ENCODE measurements around the gene IPO11. TPM values are rescaled to one million over a fixed set of nuclear protein-coding genes. Genes with fewer than 3 reads are reported as not detected.

The IPO11 gene
- 36.5 and 38.9 TPM in 2 replicates for total RNA-seq (2014; rRNA removed; shearing (Covaris generic))

- peak; percentile 99 for DNase-seq (ENCODE audit: low spot score)
These were observed at the start of gene IPO11 for GRCh38 chr5:62412549-62413329. TSS of gene IPO11 (plus strand) at chr5:62412763. CDS start at chr5:62437280, 24,517 bp downstream.

- DNase-seq (ENCODE audit: low spot score) = no peak
These were observed 43.5 kb upstream of the IPO11 start for GRCh38 chr5:62369039-62369438.

DNA sequence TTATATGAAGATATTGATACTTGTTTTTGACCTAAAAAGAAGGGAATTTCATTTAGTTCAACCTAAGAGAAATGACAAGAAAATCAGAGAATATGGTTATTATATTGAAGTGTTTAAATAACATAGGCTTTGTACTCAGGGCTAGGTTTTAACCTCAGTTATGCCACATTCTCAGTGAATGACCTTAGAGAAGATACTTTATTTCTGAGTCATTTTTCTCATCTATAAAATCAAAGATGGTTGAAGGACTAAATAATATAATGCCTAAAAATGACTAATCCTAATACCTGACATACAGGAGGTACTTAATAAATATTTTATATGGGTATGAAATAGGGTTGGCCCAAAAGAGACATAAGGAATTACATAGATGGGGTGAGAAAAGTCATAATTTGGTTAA, 41.2 kb upstream of the IPO11 start:
- no peak for DNase-seq (ENCODE audit: low spot score)

DNA sequence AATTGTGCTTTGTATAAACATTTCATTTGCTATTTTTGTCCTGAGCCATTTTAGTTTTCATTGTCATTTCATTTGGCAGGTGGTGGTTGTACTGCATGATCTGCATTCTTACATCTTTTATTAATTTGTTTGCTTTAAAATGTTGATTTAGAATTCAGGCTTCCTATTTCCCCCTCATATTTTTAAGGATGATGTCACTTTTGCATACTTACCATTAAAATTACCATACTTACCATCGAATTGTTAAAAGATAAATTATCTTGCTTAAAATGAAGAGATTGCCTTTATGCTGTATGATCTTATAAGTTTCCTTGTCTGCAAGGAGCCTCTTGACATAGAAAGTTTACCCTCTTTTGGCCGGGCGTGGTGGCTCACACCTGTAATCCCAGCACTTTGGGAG, 40.0 kb upstream of the IPO11 start:
- DNase-seq (ENCODE audit: low spot score) = no peak

DNA sequence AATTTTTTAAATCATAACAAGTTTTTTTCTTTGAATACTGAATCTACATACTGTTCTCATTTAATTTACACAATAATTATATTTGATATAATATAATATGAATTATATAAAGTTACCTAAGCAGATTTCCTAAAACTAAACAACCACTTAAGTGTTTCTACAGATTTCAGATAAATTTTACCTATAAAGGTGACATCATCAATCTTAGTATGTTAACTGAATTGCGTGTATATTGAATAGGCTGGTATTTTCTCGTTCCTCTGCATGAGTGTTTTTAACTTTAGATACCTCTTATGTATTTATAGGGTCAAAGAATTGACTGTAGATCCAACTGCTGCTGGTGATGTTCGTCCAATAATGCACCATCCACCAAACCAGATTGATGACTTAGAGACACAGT, 39.2 kb upstream of the IPO11 start:
- DNase-seq (ENCODE audit: low spot score) = no peak

DNA sequence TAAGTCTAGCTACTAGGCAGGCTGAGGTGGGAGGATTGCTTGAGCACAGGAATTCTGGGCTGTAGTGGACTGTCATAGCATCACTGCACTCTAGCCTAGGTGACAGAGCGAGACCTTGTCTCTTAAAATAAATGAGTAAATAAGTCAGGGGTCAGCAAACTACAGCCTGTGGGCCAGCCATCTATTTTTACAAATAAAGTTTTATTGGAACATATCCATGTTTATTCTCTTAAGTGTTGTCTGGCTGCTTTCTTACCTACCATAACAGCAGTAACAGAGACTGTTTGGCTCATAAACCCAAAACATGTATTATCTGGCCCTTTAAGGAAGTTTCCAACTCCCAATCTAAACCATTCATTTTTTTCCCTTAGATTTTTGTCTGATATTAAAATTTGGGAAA, 38.5 kb upstream of the IPO11 start:
- DNase-seq (ENCODE audit: low spot score) = no peak

- no peak for DNase-seq (ENCODE audit: low spot score)
These were observed 36.9 kb upstream of the IPO11 start for GRCh38 chr5:62375627-62376026.

DNA sequence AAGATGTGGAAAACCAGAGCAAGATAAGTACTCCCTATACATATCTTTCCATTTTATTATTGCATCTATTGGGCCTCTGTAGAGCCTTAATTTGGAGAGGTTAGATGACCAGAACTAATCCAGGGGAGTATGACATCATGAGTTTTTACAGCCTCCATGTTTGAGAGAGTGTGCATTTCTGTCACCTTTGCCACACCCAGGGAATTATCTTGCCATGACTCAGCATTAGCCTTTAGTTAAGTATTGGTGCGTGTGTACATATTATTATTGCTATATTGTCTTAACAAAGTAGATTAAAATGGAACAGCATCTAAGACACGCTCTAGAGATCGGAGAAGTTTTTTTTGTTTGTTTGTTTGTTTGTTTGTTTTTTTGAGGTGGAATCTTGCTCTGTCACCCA, 36.5 kb upstream of the IPO11 start:
- peak; percentile 64 for DNase-seq (ENCODE audit: low spot score)

DNA sequence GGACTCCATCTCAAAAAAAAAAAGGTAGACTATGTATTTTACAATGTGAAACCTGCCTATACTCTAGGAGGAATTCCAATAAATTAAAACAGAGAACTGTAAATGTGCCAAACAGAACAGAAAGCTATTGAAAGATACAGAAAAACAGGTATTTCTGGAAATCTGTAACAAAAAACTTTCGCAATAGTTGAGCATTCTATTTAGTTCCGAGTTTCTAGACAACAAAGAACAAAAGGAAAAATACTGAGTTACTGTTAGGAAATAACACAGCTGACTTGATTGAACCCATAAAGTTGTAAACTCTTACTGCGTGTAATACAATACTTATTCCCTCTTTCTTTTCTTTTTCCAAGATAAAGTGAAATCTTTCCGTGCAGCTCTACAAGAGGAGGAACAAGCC, 27.4 kb upstream of the IPO11 start:
- DNase-seq (ENCODE audit: low spot score) = no peak

GRCh38 chr5:62385816-62386400, 26.7 kb upstream of the IPO11 start:
- DNase-seq (ENCODE audit: low spot score) = no peak

DNA sequence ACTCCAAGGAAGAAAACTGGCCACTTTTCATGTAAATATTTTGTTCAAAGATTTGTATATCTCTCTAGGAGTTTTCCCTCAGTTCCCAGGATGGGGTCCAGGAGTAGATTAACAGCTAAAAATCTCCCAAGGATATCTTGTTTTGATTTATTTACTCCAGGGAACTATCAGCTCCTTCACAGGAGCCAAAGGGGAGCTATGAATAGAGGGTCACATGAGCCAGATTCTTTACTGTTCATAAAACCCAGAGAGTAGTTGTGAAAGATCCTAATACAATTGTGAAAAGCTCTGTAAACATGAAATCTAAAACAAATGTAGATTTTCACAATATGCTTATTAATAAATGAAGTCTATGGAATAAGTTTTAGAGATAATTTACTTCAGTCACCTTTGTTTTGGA, 25.7 kb upstream of the IPO11 start:
- no peak for DNase-seq (ENCODE audit: low spot score)

GRCh38 chr5:62395210-62395950, 17.2 kb upstream of the IPO11 start:
- peak; percentile 29 for DNase-seq (ENCODE audit: low spot score)

DNA sequence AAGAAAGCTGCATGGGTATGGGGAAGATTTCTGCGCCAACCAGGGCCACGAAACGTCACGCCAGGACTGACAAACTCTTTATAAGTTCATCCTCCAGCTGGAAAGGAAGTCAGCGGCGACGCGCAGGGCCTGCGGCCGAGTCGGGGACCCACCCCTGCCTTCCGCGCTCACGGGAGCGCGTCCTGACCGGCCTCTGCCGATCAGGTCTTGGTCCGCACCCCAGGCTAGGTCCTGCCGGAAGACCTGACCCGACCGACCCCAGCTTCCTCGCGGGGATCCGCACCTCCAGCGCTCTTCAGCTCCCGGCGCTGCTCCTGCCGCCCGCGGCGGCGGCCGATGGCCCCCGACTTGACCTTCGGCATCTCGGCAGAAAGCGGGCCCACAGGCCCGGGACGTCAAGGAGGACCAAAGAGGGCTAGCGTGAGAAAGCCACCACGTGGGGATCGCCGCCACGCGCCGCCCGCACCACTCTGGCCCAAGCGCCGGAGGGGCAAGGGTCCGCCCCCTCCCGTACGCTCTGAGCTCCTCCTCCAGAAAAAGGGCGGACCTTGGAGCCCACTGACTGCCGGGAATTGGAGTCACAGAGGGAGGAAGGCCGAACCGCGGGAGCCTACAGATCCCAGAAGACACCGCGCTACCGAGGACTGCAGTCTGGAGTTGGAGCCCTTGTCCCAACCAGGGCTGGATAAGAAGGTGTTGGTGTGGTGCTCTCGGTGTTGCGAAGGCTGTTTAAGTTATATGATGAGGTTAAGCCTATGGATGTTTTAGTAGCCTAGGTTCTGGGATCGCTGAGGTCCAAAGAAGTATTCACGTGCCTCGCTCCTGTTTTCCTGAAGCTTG, 8.9 kb upstream of the IPO11 start, which contains the start of gene DIMT1:
DIMT1 (minus strand) TSS at position 495 of the 840 bp plus-strand sequence; CDS start at position 362, 133 bp downstream.
- DNase-seq (ENCODE audit: low spot score) = peak; percentile 95

DNA sequence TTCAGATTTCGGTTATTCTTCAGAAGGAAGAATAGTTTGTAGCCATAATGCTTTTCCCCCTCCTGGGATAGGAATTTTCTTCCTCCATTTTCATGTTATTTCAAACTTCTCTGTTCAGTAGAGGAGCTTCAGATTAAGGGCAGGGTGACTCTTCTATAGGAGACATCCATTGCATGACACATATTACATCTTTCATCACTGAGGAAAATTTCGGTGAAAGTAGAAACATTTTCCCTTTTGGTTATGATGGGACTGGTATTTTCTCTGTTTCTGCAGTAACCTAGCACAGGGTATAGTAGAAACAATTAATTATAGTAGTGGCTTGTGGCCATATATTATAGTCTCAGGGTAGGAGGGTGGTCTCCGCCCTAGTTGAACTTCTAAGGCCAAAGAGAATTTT, 1.1 kb downstream of the IPO11 start:
- no peak for DNase-seq (ENCODE audit: low spot score)

DNA sequence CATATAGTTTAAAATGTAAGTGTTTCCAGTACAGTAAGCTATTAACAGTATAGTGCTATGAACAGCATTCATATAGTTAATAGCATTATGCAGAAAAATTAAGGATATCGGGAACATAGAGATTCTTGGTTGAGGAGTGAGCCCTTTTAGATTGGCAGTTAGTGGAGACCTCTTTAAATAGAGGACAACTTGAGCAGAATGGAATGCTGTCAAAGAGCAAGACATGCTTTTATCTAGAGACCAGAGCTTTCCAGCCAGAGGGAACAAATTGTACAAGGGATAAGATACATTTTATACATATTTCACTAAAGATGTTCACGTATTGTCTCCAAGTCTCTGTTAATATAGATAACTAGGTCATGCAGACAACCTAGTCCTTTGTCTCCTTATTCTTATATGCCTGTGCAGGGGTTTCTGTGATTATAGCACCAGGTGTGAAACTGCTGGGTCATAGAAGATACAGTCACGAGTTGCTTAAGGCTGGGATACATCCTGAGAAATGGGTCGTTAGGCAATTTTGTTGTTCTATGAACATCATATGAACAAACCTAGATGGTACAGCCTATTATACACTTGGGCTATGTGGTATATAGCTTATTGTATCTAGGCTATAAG, 6.0 kb downstream of the IPO11 start:
- no peak for DNase-seq (ENCODE audit: low spot score)

DNA sequence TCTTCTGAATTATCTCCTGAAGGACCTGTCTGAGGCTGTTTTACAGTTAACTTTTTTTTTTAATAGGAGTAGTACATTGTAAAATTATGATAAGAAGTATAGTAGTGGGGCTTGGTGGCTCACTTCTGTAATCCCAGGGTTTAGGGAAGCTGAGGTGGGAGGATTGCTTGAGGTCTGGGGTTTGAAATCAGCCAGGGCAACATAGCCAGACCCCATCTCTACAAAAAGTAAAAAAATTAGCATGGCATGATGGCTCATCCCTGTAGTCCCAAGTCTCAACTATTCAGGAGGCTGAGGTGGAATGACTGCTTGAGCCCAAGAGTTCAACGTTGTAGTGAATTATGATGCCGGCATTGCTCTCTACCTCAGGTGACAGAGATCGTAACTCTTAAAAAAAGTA, 7.0 kb downstream of the IPO11 start:
- no peak for DNase-seq (ENCODE audit: low spot score)

DNA sequence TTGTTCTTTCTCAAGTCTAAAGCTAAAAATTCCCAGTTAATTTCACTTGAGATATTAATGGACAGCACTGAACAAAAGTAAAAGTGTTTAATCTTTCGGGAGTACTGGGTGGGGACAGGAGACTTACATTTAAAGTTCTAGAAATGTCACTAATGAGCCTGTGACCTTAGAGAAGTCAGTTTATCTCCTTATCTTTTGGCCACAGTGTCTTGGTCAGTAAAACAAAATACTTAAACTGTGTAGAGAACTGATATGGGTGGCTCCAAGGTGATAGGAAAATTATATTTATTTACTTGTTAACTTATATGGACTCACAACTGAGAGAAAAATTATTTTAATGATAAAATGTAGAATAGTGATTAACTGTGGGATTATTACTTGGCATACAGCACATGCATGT, 8.9 kb downstream of the IPO11 start:
- no peak for DNase-seq (ENCODE audit: low spot score)

- DNase-seq (ENCODE audit: low spot score) = no peak
These were observed 12.2 kb downstream of the IPO11 start for GRCh38 chr5:62424763-62425162.

DNA sequence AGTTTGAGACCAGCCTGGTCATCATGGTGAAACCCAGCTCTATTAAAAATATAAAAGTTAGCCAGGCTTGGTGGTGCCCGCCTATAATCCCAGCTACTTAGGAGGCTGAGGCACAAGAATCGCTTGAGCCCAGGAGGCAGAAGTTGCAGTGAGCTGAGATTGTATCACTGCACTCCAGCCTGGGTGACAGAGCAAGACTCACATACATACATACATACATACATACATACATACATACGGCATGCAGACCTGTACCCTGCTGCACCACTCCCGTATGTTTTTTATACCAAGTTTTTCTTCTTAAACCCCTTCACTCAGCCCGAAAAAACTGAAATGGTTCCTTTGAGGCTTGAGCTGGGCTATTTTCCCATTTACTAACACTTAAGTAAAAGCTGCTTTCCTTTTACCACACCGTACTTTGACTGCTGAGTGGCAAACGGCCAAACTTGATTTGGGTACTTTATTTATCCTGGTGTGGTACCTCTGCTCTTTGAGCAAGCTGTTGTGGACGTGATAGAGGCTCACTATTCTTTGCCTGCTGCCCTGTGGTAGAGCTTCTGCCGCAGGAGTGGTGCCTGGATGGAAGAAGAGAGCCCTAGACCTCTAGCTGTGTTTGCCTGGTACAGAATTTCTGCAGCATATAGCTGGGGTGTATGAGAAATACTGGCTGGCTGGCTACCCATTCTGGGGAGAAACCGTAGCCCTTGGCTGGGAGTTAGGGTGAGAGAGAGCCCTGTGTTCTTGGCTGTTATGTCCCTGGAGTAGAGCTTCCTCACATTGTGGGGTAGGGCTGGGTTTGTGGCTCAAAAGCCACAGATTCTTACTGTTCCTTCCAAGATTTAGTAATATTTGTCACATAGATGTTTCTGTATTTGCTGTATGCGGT, 19.4 kb downstream of the IPO11 start:
- no peak for DNase-seq (ENCODE audit: low spot score)

DNA sequence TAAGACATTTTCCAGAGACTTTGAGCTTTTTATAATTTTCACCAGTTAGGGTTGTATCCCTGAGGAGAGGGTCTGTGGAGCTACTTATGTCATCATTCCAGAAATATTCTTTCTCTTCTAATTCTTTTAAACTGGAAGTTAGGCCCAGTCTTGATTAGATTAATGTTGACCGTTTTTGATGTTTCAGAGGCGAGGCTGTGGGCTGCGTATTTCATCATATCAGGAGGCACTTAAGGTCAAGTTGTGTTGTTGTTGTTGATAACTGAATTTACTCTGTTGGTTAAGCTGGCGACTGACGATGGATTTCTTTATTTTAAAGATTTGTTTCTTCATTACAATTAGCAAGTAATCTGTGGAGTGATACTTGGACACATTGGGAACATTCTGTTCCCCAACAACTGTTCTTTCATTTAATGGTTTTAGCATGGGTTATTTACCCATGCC, 20.1 kb downstream of the IPO11 start:
- DNase-seq (ENCODE audit: low spot score) = no peak

Measured in A172 (cell line).